Transverse colon (tissue), 4 donors: ENCODE results near the gene NAT16.

Source experiments
- CTCF ChIP-seq, 5 experiments: fragments of 200-600 bp in 3 of 5; fragments of 450-650 bp in 2 of 5; sonication (generic) in 3 of 5; IDR thresholded peaks; 1 replicate in 2 of 5; 2 replicates in 3 of 5; pipeline ENCODE4 v1.5.1; 2016 to 2017; ENCODE audit warnings: antibody characterized with exemption in 5 of 5, inconsistent platforms in 3 of 5, mild to moderate bottlenecking in 2 of 5, moderate library complexity in 1 of 5
- POLR2A ChIP-seq: fragments of 450-650 bp; IDR thresholded peaks from one replicate; pipeline ENCODE4 v1.6.1; 2016; ENCODE audit warnings: antibody characterized with exemption, mild to moderate bottlenecking, moderate library complexity
- POLR2AphosphoS5 ChIP-seq, 3 donors: sonication (generic); formaldehyde crosslinking; IDR thresholded peaks; one replicate each; pipeline ENCODE4 v1.6.1; 2016; ENCODE audit warnings: antibody characterized with exemption in 3 of 3

GRCh38 chr7:101200504-101200861 is 20.4 kb upstream of the NAT16 start:
- TF ChIP-seq CTCF (IDR thresholded peaks at IDR 0.05) (no peak), POLR2A (no peak), POLR2AphosphoS5 (IDR thresholded peaks at IDR 0.05) (no peak)
